ENCODE measurements around the gene PDLIM1.
A peak's percentile ranks its signal among the peaks of the same experiment; 100 is the strongest.

The PDLIM1 gene, protein sequence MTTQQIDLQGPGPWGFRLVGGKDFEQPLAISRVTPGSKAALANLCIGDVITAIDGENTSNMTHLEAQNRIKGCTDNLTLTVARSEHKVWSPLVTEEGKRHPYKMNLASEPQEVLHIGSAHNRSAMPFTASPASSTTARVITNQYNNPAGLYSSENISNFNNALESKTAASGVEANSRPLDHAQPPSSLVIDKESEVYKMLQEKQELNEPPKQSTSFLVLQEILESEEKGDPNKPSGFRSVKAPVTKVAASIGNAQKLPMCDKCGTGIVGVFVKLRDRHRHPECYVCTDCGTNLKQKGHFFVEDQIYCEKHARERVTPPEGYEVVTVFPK

GRCh38 chr10:95290461-95291364, at the start of gene PDLIM1:
PDLIM1 (minus strand) TSS chr10:95291003; CDS start chr10:95290915, 88 bp downstream.
- no peak for DNase-seq (ENCODE audit: low read depth)

GRCh38 chr10:95339863-95340262, 49.1 kb upstream of the PDLIM1 start:
- DNase-seq (ENCODE audit: low read depth) = no peak

- no peak for DNase-seq (ENCODE audit: low read depth)
Measured at GRCh38 chr10:95337423-95338160, 46.8 kb upstream of the PDLIM1 start.

- no peak for DNase-seq (ENCODE audit: low read depth)
Measured at GRCh38 chr10:95336702-95337101, 45.9 kb upstream of the PDLIM1 start.

- DNase-seq (ENCODE audit: low read depth) = no peak
Measured at GRCh38 chr10:95335933-95336699, 45.3 kb upstream of the PDLIM1 start.

GRCh38 chr10:95334805-95335144, 44.0 kb upstream of the PDLIM1 start:
- no peak for DNase-seq (ENCODE audit: low read depth)

DNA sequence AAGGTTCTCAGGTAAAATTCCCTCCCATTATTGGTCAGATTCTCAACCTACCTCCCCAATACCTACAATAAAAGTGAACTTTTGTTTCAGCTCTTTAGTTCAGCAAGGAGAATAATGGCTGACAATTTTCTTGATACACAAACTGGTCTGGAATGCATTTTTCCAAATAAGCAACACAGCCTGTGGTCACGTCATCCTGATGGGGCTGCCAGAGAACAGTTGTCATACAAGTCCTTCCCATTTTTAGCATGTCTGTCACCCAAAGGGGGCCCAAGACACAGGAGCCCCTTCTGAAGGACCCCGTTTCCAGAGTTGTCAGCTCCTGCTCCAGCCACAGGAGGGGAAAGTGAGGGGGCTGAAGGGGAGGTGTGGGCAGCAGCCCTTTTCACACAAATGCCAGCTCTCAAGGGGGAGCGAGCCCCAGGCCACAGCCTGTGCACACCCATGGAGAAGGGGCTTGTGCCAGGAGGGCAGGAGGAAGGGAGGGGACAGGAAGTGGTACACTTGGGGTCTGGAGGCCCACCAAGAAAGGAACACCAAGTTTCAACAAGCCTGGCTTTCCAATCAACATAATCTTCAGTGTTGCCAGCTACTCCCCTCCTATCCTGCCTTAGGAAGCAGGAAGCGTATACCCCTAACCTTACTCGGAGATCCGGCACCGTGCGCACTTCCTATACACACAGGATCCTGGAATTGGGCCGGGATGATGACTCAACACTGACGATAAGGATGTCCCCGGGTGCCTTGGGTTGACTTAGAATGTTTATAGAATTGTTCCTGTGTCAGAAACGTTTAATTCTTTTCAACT, 43.4 kb upstream of the PDLIM1 start:
- peak; percentile 58 for DNase-seq (ENCODE audit: low read depth)

DNA sequence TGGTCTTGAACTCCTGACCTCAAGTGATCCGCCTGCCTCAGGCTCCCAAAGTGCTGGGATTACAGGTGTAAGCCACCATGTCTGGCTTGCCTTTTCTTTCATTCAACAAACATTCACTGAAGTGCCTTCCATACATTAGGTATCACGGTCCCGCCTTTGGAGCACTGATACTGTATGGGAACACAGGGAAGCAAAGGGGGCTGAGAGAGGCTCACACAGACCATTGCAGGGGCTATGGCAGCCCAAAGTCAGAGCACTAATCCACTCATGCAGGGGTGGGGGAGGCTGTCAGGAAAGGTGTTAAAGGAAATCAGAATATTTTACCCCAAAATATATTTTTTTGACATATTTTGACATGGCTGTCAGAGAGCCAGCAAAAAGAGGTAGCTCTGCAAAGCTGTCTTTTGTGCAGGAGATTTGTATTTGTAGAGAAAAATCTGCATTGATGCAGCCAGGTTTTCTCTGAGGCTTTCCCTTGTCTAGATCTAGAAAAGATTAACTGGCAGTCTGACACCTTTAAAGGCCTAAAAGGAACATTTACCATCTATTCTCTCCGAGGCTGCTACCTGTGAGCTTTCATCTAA, 42.0 kb upstream of the PDLIM1 start:
- DNase-seq (ENCODE audit: low read depth) = no peak

DNA sequence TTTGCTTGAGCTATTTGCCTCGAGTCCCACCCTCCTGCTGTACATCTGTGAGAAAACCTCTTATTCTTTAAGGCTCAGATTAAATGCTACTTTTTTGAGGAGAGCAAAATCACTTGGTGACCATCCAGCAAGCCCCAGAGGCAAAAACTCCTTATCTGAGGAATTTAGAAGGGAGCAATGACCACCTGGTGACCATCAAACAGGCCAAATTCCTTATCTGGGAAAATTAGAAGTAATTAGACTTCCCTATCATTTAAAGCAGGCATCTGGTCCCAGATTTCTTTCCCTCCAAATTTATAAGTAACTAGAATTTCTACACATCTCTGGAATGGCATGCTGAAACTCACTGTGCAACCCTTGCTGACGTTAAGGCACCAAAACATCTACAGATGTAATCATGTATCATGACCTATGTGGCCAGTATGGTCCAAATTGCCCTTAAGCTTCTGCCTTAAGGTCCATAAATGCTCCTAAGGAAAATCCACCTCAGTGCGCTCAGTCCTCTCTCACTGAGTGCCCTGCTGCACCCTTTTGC, 40.9 kb upstream of the PDLIM1 start:
- no peak for DNase-seq (ENCODE audit: low read depth)

DNA sequence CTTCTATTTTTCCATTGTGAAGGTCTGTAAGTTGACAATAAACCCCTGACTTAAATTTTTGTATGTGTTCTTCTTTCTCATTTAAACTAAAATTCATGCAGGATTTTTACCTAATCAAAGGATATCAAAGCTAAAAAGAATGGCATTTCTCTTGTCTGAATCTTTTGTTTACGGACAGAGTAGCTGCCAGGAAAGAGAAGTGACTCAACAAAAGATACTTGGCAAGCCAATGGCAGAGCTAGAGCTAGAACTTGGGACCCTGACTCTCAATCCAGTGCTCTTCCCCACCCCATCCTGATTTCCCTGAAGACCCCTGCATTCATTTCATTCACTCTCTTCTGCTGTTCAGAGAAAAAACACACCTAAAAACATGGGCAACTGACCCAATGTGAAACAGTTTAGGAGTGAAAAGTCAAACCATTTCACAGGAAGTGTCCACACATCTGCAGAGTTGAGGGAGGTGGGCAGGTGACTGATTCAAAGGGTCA, 40.2 kb upstream of the PDLIM1 start:
- no peak for DNase-seq (ENCODE audit: low read depth)

DNA sequence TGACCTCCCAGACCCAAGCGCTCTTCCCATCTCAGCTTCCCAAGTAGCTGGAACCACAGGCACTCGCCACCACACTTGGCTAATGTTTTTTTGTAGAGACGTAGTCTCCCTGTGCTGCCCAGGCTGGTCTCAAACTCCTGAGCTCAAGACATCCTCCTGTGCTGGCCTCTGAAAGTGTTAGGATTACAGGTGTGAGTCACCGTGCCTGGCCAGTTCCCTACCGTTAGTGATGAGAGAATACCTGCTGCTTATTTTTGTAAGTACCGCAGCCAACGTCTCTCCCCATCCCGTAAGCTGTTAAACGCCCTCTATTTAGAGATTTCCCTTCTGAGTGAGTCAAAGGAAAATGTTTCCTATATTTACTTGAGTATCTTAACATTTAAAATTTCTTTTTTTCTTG, 38.5 kb upstream of the PDLIM1 start:
- DNase-seq (ENCODE audit: low read depth) = no peak

DNA sequence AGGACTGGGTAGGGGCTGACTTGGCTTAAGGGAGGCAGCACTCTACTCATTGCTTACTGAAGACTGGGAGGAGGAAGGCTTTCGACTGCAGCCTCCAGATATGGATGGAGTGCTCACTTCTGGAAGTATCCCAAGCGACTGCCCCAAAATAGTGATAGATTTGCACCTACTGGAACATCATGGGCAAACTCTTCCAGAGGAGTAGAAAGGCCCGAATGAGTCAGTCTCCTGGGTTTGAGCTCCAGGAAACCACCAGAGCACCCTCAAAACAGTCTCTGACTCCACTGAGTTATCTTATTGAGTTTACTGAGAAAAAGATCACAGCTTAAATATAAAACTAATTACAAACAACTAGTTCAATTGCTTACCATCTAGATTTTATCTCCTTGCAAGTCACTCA, 37.2 kb upstream of the PDLIM1 start:
- DNase-seq (ENCODE audit: low read depth) = no peak

DNA sequence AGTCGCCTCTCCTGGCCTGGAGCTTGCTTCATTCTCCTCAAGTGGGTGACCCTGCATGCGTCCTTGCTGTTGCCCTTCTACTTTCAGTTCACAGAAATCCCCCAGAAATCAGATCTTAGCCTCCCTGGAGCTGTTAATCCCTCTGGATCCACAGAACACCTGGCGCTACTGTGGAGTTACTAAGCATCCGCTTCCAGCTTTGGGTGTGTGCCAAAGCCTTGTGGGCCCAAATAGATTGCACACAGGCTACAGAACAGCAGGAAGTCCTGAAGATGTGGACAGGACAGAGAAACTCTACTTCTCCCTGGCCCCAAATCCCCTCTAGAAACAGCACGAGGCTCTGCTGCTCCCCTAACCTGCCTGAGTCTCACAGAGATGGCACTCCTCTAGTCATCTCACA, 36.6 kb upstream of the PDLIM1 start:
- no peak for DNase-seq (ENCODE audit: low read depth)

DNA sequence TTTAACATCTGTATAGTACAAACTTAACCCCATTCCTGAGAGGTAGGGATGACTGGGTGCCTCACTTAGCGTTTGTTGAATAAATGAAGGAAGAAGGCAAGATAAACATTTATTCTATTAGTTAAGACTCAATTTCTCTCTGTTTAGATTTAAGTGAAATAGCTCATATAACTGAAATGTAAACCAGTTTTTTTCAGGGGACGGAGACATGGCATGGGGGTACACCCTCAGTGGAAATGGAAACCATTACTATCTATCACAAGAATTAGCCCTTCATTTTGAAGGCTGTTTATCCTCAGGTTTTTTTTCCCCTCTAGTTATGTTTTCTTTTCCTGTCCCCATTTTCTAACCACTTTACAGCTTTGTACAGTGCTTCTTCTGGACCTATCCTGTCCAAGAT, 35.6 kb upstream of the PDLIM1 start:
- no peak for DNase-seq (ENCODE audit: low read depth)

GRCh38 chr10:95325863-95326262, 35.1 kb upstream of the PDLIM1 start:
- no peak for DNase-seq (ENCODE audit: low read depth)

DNA sequence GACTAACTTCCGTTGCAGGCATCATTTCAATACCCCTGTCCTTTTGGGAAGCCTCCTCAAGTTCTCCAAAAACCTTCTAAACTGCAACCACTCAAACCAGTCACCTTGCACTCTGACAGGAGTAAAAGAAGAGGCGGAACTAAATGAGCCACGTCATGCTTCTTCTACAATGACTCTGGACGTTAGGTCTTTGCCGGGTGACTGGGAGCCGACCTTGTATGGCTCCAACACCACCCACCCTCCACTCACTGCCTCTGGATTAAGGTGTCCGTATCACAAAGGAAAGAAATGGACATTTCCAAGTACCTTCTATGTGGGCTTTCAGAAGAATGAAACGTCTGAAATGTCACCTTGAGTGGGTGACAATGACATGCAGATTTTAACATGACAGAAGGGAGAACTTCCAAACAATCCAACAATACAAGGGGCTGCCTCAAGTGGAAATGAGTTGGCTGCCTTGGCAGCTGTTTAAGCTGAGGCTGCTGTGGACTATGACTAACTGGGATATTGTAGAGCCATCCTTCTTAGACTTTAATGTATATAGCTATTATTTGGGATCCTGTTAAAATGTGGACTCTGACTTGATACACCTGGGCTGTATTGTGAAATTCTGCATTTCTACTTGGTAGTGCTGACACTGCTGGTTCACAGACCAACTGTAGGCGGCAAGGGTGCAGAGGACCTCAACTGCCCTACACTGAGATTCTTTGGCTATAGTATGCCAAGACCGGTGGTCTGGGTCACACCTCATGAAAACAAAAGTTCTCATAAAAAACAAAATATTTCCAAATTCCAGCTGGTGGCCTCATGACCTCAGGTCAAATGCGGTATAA, 33.8 kb upstream of the PDLIM1 start:
- DNase-seq (ENCODE audit: low read depth) = no peak

DNA sequence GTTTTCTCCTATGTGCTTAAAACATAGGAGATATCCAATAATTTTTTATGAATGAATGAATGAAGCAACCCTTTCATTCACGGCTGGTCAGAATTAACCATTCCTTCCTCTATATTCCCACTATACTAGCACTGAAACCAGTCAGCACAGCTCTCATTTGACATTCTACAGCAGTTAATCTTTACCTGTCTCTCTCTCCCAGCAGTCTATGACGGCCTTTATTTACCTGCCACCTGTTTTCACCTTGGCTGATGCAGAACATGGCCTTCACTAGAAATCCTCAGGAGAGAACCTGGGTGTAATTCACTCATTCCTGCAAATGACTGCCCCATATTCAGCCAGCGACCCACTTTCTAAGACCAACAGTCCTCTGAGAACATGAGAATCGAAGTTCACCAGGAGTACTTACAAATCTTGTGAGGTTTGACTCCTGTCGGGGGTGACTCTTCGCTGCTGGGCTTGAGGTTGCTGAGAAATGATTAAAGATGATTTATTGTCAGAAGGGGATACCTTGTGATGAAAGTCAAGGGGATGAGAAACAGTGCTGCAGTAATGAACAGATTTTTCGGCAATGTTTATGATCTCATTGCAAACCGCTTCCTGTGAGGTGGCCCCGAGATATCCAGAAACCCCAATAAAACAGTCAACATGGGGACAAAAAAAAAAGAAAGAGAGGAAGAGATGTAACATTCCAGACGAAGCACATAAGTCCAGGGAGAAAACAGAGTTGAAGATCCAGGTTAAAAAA, 30.9 kb upstream of the PDLIM1 start:
- DNase-seq (ENCODE audit: low read depth) = no peak

DNA sequence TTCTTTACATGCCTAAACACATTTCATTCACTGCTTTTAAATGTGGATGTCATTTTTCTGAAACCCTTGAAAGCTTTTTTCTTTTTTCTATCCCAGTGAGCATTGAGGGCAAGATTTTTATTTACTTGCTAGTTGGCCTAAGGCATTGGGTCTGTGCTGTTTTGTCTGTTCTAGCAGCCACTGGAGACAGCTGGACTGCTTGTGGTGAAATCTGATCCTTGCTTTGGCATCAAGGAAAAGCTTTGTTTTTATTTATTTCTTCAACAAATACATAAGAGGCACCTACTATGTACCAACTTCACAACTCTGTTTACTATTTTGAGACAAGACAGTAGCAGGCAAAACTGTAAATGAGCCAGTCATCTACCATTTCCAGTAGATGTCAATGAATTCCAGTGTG, 28.4 kb upstream of the PDLIM1 start:
- DNase-seq (ENCODE audit: low read depth) = no peak

- no peak for DNase-seq (ENCODE audit: low read depth)
Measured at GRCh38 chr10:95315509-95315908, 24.7 kb upstream of the PDLIM1 start.
